GM12865 (cell line): Measurements from ENCODE around the gene RCAN1.

Experiments used
- DNase-seq: peaks from one replicate; pipeline ENCODE4 v3.0.0; 2010; ENCODE audit warnings: low read depth
- H3K4me3 ChIP-seq: 2 replicates; pipeline ENCODE4 v1.5.1; 2011; ENCODE audit warnings: mild to moderate bottlenecking, low read depth, low read length, control low read depth
- CTCF ChIP-seq: IDR thresholded peaks from 2 replicates; pipeline ENCODE4 v1.5.1; 2011; ENCODE audit warnings: low read length, control low read depth, low read depth, inconsistent platforms; ENCODE audit not compliant: insufficient read depth; ENCODE audit errors: missing control alignments

RCAN1 gene

GRCh38 chr21:34648739-34649297, 33.9 kb upstream of the RCAN1 start:
- no peak for DNase-seq
- H3K4me3 ChIP-seq: no peak overlapping the region
- no peak for TF ChIP-seq CTCF

- no peak for DNase-seq
- no peak overlapping the region for H3K4me3 ChIP-seq
- no peak for TF ChIP-seq CTCF
These were observed 32.6 kb upstream of the RCAN1 start for GRCh38 chr21:34647555-34647954.

- TF ChIP-seq CTCF: no peak
- no peak overlapping the region for H3K4me3 ChIP-seq
- no peak for DNase-seq
These were observed 29.9 kb upstream of the RCAN1 start for GRCh38 chr21:34644825-34645224.

GRCh38 chr21:34642211-34643075, 27.5 kb upstream of the RCAN1 start:
- DNase-seq: peak; percentile 96
- TF ChIP-seq CTCF: no peak

DNA sequence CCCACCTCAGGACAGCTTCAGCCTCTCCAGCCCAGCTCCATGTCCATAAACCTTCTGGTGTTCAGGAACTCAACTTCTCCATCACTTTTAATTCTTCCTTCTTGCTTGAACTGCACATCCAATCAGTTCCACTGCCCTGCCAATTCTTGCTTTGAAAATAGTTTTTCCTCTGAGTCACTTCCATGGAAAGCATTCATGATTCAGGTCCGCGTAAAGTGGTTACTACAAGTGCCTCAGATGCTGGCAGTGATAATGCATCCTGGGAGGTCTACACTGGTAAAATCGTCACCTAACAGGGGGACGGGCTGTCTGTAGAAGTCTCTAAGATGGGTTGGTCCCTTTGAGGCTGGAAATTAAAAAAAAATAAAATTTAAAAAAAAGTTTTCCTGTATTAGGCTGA, 25.9 kb upstream of the RCAN1 start:
- no peak for DNase-seq
- H3K4me3 ChIP-seq: peak overlapping the region; percentile 32
- no peak for TF ChIP-seq CTCF

More at GRCh38 chr21:34642211-34643075, 27.5 kb upstream of the RCAN1 start:
- peak overlapping the region; percentile 2; the same call in 1 of the 2 replicates for H3K4me3 ChIP-seq

DNA sequence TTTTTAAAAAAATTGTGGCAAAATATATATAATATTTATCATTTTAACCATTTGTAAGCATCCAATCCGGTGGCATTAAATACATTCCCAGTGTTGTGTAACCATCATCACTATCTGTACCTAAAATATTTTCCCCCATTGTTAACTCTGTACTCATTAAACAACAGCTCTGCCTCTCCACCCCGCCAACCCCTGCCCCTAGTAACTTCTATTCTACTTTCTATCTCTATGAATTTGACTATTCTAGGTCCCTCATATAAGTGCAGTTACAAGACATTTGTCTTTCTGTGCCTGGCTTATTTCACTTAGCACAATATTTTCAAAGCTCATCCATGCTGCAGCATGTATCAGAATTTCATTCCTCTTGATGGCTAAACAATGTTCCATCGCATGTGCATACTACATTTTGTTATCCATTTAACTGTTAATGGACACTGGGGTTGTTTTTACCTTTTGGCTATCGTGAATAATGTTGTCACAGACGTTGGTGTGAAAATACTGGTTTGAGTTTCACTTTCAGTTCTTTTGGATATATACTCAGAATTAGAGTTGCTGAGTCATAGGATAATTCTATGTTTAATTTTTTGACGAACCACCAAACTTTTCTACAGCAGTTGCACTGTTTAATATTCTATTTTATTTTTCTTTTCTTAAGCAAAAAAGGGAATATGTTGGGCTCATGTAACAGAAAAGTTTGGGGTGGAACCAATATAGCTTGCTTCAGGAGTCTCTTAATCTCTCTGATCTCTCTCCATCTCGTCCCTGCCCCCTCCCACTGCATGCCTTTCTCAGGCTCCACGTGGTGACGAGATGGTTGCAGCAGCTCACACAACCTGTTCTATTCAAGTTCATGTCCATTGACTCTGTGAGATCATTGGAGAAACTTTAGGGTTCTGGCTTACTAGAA, 25.2 kb upstream of the RCAN1 start:
- DNase-seq: peak; percentile 86
- TF ChIP-seq CTCF: no peak
- H3K4me3 ChIP-seq: peak overlapping the region; percentile 32
